Hematopoietic multipotent progenitor cell treated with erythropoietin and hydrocortisone succinate and interleukin-3 and kit ligand, for 6 days (in vitro differentiated cells): ENCODE results near the gene TMEM222.

Experiments used
- DNase-seq: peaks from one replicate; pipeline ENCODE4 v3.0.0-alpha.2; 2015

Gene TMEM222

GRCh38 chr1:27342778-27343638 lies 21.0 kb downstream of the TMEM222 start:
- DNase-seq, result peak; percentile 73

DNA sequence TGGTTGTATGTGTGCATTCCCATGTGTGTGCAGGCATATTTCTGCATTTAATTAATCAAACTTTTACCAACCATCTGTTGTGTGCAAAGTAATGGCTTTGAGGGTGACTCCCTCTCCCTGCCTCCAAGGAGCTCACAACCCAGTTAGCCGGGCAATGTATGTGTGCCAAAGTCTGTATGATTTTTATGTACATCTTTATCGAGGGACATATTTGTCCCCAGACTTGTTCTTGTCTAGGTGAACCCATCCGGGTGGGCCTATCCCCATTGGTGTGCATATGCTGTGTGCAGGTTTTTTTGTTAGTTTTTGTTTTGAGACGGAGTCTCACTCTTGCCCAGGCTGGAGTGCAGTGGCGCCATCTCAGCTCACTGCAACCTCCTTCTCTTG lies 21.7 kb downstream of the TMEM222 start:
- no peak for DNase-seq

DNA sequence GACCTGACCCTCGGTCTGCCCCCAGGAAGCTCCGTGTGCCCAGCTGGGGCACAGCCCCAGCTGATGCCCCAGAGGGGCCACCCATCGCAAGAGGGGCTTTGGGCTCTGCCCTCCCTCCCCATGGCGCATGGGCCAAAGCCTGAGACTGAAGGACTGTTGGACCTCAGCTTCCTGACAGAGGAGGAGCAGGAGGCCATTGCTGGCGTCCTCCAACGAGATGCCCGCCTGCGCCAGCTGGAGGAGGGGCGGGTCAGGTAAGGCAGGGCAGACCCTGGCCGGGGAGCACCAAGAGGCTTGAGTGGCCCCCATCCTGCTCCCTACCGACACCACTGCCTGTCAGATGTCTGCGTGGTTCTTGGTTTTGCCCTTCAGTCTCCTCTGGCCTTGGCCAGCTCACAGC lies 23.3 kb downstream of the TMEM222 start:
- no peak for DNase-seq

- no peak for DNase-seq
Observed at GRCh38 chr1:27346357-27346756, 24.4 kb downstream of the TMEM222 start.

DNA sequence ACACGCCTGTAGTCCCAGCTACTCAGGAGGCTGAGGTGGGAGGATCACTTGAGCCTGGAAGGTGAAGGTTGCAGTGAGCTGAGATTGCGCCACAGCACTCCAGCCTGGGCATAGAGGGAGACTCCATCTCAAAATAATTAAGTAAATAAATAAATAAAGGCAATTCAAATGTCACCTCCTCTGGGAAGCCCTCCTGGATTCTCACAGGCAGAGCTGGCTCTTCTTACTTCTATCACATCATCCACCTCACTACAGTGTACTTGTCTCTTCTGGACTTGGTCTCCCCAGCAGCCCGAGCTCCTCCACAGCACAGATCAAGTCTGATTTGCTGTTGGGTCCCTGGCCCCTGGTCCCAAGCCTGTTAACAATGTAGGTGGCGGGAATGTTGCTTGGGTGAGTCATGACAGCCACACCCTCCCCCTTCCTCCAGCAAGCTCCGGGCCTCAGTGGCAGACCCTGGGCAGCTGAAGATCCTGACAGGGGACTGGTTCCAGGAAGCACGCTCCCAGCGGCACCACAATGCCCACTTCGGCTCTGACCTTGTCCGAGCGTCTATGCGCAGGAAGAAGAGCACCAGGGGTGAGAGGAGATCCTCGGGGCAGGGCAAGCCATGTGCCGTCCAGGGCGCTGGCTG lies 25.1 kb downstream of the TMEM222 start:
- DNase-seq, result no peak

DNA sequence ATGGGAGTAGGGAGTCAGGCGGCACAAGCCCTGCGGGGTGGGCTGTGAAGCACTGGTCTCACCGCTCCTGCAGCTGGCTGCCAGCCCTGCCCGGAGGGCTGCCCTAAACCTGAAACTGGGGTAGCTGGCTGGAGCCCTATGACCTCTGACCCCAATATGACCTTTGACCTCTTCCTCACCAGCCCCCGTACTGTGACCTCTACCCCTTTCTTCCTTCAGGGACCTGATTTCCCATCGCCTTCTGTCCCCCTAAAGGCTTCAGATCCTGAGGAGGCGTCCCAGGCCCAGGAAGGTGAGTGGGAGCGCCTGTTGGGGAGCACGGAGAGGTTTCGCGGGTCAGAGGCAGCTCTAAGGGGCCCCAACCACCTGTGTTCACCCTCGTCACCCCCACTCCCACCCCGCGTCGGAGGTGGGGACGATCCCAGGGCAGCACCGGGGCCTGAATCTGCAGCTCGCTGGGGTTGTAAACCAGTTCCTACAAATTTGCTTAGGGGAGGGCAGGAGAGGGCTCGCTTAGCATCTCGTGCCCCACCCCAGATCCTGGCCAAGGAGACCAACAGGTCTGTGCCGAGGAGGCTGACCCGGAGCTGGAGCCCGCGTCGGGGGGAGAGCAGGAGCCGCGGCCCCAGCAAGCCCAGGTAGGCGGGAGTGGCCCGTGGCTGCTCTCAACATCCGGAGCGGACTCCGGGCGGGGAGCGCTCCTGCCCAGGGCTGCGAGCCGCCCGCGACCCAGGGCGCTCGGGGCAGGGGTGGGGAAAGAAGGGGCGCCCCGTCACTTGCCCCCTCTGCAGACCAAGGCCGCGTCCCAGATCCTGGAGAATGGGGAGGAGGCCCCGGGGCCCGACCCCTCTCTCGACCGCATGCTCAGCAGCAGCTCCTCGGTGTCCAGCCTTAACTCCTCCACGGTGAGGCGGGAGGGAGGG lies 27.2 kb downstream of the TMEM222 start:
- no peak for DNase-seq

- DNase-seq, result no peak
Observed at GRCh38 chr1:27349784-27350662, 28.1 kb downstream of the TMEM222 start.

DNA sequence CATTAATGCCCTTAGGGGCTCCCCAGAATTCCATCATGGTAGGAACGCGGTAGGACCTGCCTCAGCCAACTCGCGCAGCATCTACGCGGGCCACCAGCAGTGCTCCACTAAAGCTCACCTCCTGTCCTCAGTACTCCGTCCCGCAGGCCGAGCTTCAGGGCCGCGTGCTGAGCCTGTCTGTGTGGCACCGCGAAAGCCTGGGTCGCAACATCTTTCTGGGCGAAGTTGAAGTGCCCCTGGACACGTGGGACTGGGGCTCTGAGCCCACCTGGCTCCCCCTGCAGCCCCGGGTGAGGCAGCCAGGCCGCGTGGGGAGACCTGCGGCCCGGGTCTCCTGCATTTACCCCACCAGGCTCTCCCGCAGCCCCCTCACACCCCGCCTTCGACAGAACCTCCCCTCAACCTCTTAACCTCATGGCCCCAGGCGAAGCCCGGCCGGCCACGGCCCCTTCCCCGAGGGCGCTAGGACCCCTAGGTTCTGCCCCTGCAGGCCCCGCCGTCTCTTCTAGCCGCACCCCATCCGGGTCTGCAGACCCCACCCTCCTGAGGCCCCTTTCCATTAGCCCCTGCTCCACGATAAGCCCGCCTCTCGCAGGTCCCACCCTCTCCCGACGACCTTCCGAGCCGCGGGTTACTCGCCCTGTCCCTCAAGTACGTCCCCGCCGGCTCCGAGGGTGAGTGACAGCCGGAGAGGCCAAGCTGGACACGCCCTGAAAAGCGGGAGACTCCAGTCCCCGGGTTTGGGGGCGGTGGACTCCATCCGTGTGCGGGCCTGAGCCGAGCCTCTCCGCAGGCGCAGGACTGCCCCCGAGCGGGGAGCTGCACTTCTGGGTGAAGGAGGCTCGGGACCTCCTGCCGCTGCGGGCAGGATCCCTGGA lies 28.9 kb downstream of the TMEM222 start:
- no peak for DNase-seq

- DNase-seq, result no peak
Observed at GRCh38 chr1:27351541-27352107, 29.7 kb downstream of the TMEM222 start.

- no peak for DNase-seq
Observed at GRCh38 chr1:27353166-27353565, 31.2 kb downstream of the TMEM222 start.

DNA sequence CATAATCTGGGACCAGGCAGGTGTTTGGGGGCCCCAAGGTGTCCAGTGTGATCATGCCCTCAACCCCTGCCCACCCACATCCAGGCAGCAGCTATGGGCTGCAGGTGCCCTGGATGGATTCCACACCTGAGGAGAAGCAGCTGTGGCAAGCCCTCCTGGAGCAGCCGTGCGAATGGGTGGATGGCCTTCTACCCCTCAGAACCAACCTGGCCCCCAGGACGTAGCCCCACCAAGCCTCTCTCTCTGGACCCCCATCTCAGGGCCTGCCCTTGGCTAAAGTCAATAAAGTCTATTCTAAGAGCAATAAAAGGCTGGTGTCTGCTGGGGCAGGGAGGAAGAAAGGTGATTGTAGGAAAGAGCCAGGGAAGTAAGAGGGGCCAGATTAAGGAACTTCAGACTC lies 31.7 kb downstream of the TMEM222 start:
- DNase-seq, result no peak

DNA sequence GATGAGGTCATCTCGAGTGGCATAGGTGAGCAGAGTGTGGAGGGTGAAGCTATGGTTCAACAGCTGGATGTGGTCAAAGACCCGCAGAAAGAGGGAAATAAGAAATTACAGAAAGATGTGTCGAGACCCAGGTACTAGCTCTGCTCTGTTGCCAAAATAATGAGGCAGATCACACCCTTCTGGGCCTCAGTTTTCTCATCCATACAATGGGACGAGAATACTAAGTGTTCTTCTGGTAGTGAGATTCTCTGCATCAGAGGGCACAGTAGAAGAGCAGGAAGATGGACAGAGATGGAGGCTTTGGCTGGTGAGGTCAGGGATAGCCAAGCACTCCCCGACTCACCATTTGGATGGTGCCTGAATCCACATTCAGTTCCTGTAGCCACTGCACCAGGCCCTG lies 33.7 kb downstream of the TMEM222 start:
- no peak for DNase-seq

DNA sequence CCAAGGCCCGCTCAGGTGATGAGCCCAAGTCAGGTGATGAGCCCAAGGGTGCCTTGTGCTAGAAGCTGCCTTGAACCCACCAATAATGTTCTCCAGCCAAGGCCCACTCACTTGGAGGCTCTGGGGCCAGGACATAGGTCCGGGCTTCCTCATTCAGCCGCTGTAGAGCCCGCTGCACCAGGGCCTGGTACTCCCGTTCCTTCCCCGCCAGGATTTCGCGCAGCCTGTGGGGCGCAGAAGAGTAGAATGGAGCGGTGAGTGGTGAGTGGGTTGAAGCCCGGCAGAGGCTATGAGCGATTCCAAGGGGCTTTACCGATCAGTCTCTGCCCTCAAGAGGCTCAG lies 34.3 kb downstream of the TMEM222 start:
- DNase-seq, result no peak

GRCh38 chr1:27356619-27357280 lies 34.8 kb downstream of the TMEM222 start:
- peak; percentile 58 for DNase-seq

GRCh38 chr1:27357281-27358037 lies 35.5 kb downstream of the TMEM222 start:
- DNase-seq, result peak; percentile 76

DNA sequence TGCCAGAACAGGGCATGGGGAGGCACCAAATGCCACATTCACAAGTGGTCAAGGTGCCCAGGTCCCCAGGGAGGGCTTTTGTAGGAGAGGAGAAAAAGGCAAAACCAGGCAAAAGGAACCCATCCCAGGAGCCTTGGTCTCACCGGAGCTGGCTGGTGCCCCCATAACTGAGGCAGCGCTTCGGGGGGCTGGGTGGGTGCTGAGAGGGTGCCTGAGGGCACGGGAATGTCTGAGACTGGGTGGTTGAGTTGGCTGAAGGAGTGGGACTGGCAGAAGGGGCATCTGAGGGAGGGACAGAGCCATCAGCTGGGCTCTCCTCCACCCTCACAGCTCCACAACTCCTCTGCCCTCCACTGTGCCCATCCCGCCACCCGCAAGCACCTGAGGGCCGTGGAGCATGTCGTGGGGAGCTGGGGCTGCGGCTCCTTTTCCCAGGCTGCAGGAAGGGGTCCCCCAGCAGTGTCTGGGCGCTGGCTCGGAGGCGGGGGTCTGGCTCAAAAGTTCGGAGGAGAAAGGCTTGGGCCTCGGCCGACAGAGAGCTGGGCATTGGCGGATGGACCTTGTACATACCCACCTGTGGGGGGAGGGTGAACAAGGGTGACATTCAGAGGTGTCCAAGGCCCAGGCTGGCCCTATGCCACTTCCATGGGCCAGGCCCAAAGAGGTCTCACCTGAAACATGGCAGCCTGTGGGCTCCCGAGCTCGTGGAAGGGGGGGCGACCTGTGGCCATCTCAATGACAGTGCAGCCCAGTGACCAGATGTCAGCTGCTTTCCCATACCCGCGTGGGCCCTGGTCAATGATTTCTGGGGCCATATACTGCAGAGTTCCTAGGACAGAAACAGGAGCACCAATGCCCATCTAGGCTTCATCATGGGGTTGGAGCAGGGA lies 36.3 kb downstream of the TMEM222 start:
- no peak for DNase-seq

GRCh38 chr1:27358928-27359313 lies 37.0 kb downstream of the TMEM222 start:
- DNase-seq, result no peak

DNA sequence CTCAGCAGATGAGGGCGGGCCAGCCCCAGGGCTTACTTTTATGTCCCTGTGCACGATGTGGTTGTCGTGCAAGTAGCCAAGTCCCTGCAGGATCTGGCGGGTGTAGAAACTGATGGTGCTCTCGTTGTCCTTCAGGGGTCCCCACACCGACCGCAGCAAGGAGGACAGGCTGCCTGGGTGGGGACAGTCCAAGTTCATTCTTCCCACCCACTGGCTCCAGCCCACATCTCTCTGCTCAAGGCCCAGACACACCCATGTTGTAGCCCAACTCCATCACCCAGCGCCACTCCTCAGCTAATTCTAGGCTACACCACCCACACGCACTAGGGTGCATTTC lies 37.8 kb downstream of the TMEM222 start:
- DNase-seq, result no peak
